ENCODE measurements around the gene UNK.
"Not testable (repeated sequence)": the region's sequence is repeated elsewhere in the genome, so short reads cannot be mapped to it uniquely, and the experiment has no call there.

The UNK gene

GRCh38 chr17:75773808-75774470 is 10.7 kb upstream of the UNK start:
- no peak for DNase-seq

- DNase-seq, result no peak
Measured at GRCh38 chr17:75774471-75774990, 10.1 kb upstream of the UNK start.

- no peak for DNase-seq
Measured at GRCh38 chr17:75774991-75775668, 9.5 kb upstream of the UNK start.

GRCh38 chr17:75776386-75777295 is 8.0 kb upstream of the UNK start:
- peak; percentile 45 for DNase-seq

- no peak for DNase-seq
Measured at GRCh38 chr17:75777296-75777922, 7.2 kb upstream of the UNK start.

- DNase-seq, result not testable (repeated sequence)
Measured at GRCh38 chr17:75778066-75778860, 6.3 kb upstream of the UNK start.

GRCh38 chr17:75778861-75779249 is 5.8 kb upstream of the UNK start:
- peak; percentile 82 for DNase-seq

GRCh38 chr17:75779250-75779986 is 5.2 kb upstream of the UNK start:
- DNase-seq, result peak; percentile 99

GRCh38 chr17:75779987-75780889 is 4.4 kb upstream of the UNK start:
- no peak for DNase-seq

- peak; percentile 83 for DNase-seq
Measured at GRCh38 chr17:75783069-75783783, 1.4 kb upstream of the UNK start.

- DNase-seq, result no peak
Measured at GRCh38 chr17:75783803-75784472, 668 bp upstream of the UNK start.

- peak; percentile 96 for DNase-seq
Measured at GRCh38 chr17:75785016-75785890, 647 bp downstream of the UNK start.

- DNase-seq, result no peak
Measured at GRCh38 chr17:75791254-75791653, 6.6 kb downstream of the UNK start.

GRCh38 chr17:75793460-75793859 is 8.9 kb downstream of the UNK start:
- no peak for DNase-seq

GRCh38 chr17:75795820-75796607 is 11.4 kb downstream of the UNK start:
- no peak for DNase-seq

- no peak for DNase-seq
Measured at GRCh38 chr17:75799402-75799801, 14.8 kb downstream of the UNK start.

- no peak for DNase-seq
Measured at GRCh38 chr17:75803883-75804282, 19.3 kb downstream of the UNK start.

All from activated CD4-positive, alpha-beta T cell treated with anti-CD3 and anti-CD28 coated beads, Interleukin-2, Interleukin-6, amounts not matched to agents 100 ng/mL and 50 ng/mL, durations not matched to agents 16 hours and 8 hours (primary cell).